Prostate gland (tissue), 2 donors: ENCODE measurements around the gene MUC5AC. TPM values are rescaled to one million over a fixed set of nuclear protein-coding genes. Genes with fewer than 3 reads are reported as not detected.

Source experiments
- DNase-seq: peaks from one replicate; pipeline ENCODE4 v3.0.0-alpha.2; 2019; ENCODE audit warnings: low spot score
- H3K27ac ChIP-seq, 2 donors: fragments of 200-600 bp; sonication (generic); 2 replicates each; pipeline ENCODE4 v1.5.1; 2017 to 2019
- H3K27me3 ChIP-seq: fragments of 200-600 bp; sonication (generic); replicated peaks from 2 replicates; pipeline ENCODE4 v1.5.1; 2019; ENCODE audit not compliant: insufficient read depth
- H3K36me3 ChIP-seq, 2 donors: fragments of 200-600 bp; sonication (generic); 1 replicate in 1 of 2; 2 replicates in 1 of 2; pipeline versions ENCODE4 v1.5.1 to v1.8.1; 2017 to 2019
- H3K4me1 ChIP-seq: fragments of 200-600 bp; sonication (generic); replicated peaks from 2 replicates; pipeline ENCODE4 v1.5.1; 2019
- H3K4me3 ChIP-seq, 2 donors: fragments of 200-600 bp; sonication (generic); 2 replicates each; pipeline ENCODE4 v1.5.1; 2017 to 2019
- H3K9me3 ChIP-seq: fragments of 200-600 bp; sonication (generic); 2 replicates; pipeline ENCODE4 v1.5.1; 2017
- CTCF ChIP-seq, 4 experiments: fragments of 200-600 bp in 2 of 4; fragments of 450-650 bp in 2 of 4; sonication (generic) in 2 of 4; IDR thresholded peaks; 1 replicate in 3 of 4; 2 replicates in 1 of 4; pipeline ENCODE4 v1.5.1; 2016 to 2019; ENCODE audit warnings: antibody characterized with exemption in 4 of 4, mild to moderate bottlenecking in 2 of 4, moderate library complexity in 2 of 4
- POLR2A ChIP-seq: fragments of 450-650 bp; IDR thresholded peaks from one replicate; pipeline ENCODE4 v1.6.1; 2016; ENCODE audit warnings: antibody characterized with exemption, mild to moderate bottlenecking
- POLR2AphosphoS5 ChIP-seq: sonication (generic); formaldehyde crosslinking; IDR thresholded peaks from one replicate; pipeline ENCODE4 v1.6.1; 2017; ENCODE audit warnings: antibody characterized with exemption
- WGBS: methylation state at CpG from one replicate; pipeline ENCODE4 v1.1.5; 2018; 5-methylcytosine and 5-hydroxymethylcytosine counted together
- intact Hi-C: fragments of 100-400 bp; cut with DNase I; formaldehyde crosslinking; loops from one replicate; pipeline ENCODE4 v1.14.2; 2022
- total RNA-seq, 2 donors: library from RNA; depleted of rRNA; stranded (reverse); fragments of >200 nt; gene quantifications; one replicate each; pipeline ENCODE4 v1.1.0, GENCODE V29; 2016

MUC5AC gene
- total RNA-seq, 2 donors from 2014 or later = 0.05 to 0.45 TPM

- intact Hi-C loops = no loop called here
- Histone ChIP-seq H3K27me3 (no peaks in the 10 kb centered on the region), H3K36me3 (no peaks in the 10 kb centered on the region), H3K4me1 (no peaks in the 10 kb centered on the region), H3K27ac (no peak overlapping the region), H3K4me3 (no peak overlapping the region), H3K9me3 (no peaks in the 10 kb centered on the region)
- WGBS = 90% methylated on average over 10 of the region's 10 CpGs
- no peak for DNase-seq
- TF ChIP-seq CTCF (IDR thresholded peaks at IDR 0.05) (no peak), POLR2AphosphoS5 (no peak), POLR2A (no peak)
These were observed 7.6 kb upstream of the MUC5AC start for GRCh38 chr11:1150116-1150515.

- H3K4me1 ChIP-seq = no peaks in the 10 kb centered on the region
- DNase-seq = no peak
- TF ChIP-seq CTCF (IDR thresholded peaks at IDR 0.05) (no peak), POLR2AphosphoS5 (no peak), POLR2A (no peak)
- 33% methylated on average over 18 of the region's 18 CpGs for WGBS
- H3K4me3 ChIP-seq = no peak overlapping the region
- H3K36me3 ChIP-seq = no peaks in the 10 kb centered on the region
- H3K9me3 ChIP-seq = no peaks in the 10 kb centered on the region
- intact Hi-C loops = no loop called here
- no peak overlapping the region for H3K27ac ChIP-seq
- H3K27me3 ChIP-seq = no peaks in the 10 kb centered on the region
These were observed 6.9 kb upstream of the MUC5AC start for GRCh38 chr11:1150769-1151365.

GRCh38 chr11:1151366-1152315 is 6.1 kb upstream of the MUC5AC start:
- H3K4me3 ChIP-seq = no peak overlapping the region
- DNase-seq = no peak
- no peak overlapping the region for H3K27ac ChIP-seq
- no peaks in the 10 kb centered on the region for H3K9me3 ChIP-seq
- no peaks in the 10 kb centered on the region for H3K36me3 ChIP-seq
- no peaks in the 10 kb centered on the region for H3K27me3 ChIP-seq
- H3K4me1 ChIP-seq = no peaks in the 10 kb centered on the region
- intact Hi-C loops = no loop called here
- TF ChIP-seq CTCF (IDR thresholded peaks at IDR 0.05) = no peak
- no peak for TF ChIP-seq POLR2A
- no peak for TF ChIP-seq POLR2AphosphoS5
- 82% methylated on average over 22 of the region's 22 CpGs for WGBS

- TF ChIP-seq CTCF (IDR thresholded peaks at IDR 0.05) (no peak), POLR2A (no peak), POLR2AphosphoS5 (no peak)
- 69% methylated on average over 22 of the region's 22 CpGs for WGBS
- no peak overlapping the region for H3K4me3 ChIP-seq
- no peaks in the 10 kb centered on the region for H3K9me3 ChIP-seq
- no peak for DNase-seq
- no peaks in the 10 kb centered on the region for H3K27me3 ChIP-seq
- no peaks in the 10 kb centered on the region for H3K36me3 ChIP-seq
- no peak overlapping the region for H3K27ac ChIP-seq
- no peaks in the 10 kb centered on the region for H3K4me1 ChIP-seq
- intact Hi-C loops = no loop called here
These were observed 5.2 kb upstream of the MUC5AC start for GRCh38 chr11:1152316-1153104.
